AG10803 (cell line): ENCODE results near the gene PIWIL1.

Experiments used
- DNase-seq: peaks from one replicate; pipeline ENCODE4 v3.0.0; 2010; ENCODE audit warnings: low read depth
- H3K4me3 ChIP-seq: 2 replicates; pipeline ENCODE4 v1.5.1; 2011; ENCODE audit warnings: mild to moderate bottlenecking, low read length, control low read depth
- CTCF ChIP-seq: conservative IDR thresholded peaks from 2 replicates; pipeline ENCODE4 v1.5.1; 2011; ENCODE audit warnings: mild to moderate bottlenecking, low read length, control low read depth, inconsistent platforms

PIWIL1 gene

DNA sequence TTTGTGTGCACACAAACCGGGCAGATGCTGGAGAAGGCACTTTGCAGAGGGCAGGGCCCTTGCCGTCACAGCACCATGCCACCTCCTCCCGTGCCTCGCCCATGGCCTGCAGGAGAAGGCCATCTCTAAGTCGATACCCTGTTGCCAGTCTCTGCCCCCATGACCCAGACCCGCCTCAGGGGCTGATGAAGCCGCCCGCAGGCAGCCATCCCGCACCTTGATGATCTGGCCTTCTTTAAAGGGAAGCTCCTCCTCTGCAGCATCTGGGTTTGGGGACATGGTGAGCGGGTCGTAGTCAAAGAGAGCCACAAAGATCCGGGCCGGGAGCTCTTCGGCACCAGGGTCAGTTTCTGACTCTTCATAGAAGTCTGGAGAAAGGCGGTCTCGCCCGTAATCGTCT, 76.2 kb downstream of the PIWIL1 start:
- TF ChIP-seq CTCF, result no peak
- DNase-seq, result no peak
- H3K4me3 ChIP-seq, result no peak overlapping the region

- no peak overlapping the region for H3K4me3 ChIP-seq
- DNase-seq, result no peak
- no peak for TF ChIP-seq CTCF
Measured at GRCh38 chr12:130414381-130414780, 76.7 kb downstream of the PIWIL1 start.

DNA sequence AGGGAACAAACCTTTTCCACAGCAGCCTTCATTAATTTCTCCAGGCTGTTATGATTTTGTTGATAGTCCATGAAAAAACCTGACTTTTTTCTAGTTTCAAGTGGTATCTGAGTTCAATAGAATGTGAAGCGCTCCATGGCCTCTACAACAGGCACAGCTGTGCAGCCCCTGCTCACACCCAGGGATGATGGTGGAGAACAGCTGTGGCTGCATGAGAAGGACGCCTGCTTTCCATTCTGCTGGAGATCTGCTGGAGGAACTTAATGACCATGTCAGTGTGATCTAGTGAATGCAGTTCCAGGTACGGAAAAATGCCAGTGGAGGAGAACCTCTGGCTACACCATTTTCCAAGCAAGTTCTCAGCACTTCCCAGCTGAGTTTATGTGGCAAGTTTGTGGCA, 80.6 kb downstream of the PIWIL1 start:
- no peak for DNase-seq
- H3K4me3 ChIP-seq, result no peak overlapping the region
- TF ChIP-seq CTCF, result no peak

- no peak for TF ChIP-seq CTCF
- DNase-seq, result no peak
- H3K4me3 ChIP-seq, result no peak overlapping the region
Measured at GRCh38 chr12:130419116-130419515, 81.4 kb downstream of the PIWIL1 start.

- no peak for DNase-seq
- no peak overlapping the region for H3K4me3 ChIP-seq
- no peak for TF ChIP-seq CTCF
Measured at GRCh38 chr12:130420071-130420470, 82.4 kb downstream of the PIWIL1 start.

- DNase-seq, result no peak
- no peak for TF ChIP-seq CTCF
- H3K4me3 ChIP-seq, result no peak overlapping the region
Measured at GRCh38 chr12:130421896-130422295, 84.2 kb downstream of the PIWIL1 start.
